Tibial nerve (tissue), 4 donors: ENCODE results near the gene ADAMTS12. TPM values are rescaled to one million over a fixed set of nuclear protein-coding genes. Genes with fewer than 3 reads are reported as not detected.

ENCODE experiments used
- DNase-seq, 2 donors: peaks; one replicate each; pipeline ENCODE4 v3.0.0-alpha.2; 2019; ENCODE audit warnings: low spot score in 2 of 2
- H3K27ac ChIP-seq, 4 donors: fragments of 200-600 bp; sonication (generic) in 3 of 4; one replicate each; pipeline ENCODE4 v1.5.1; 2017 to 2019; ENCODE audit warnings: mild to moderate bottlenecking in 1 of 4
- H3K27me3 ChIP-seq, 2 donors: fragments of 200-600 bp; sonication (generic) in 1 of 2; one replicate each; pipeline versions ENCODE4 v1.5.1 to v1.6.0; 2017 to 2019
- H3K36me3 ChIP-seq, 3 donors: fragments of 200-600 bp; sonication (generic); one replicate each; pipeline ENCODE4 v1.5.1; 2018 to 2019
- H3K4me1 ChIP-seq, 4 donors: fragments of 200-600 bp; sonication (generic) in 3 of 4; one replicate each; pipeline ENCODE4 v1.5.1; 2017 to 2019
- H3K4me3 ChIP-seq, 4 donors: fragments of 200-600 bp; sonication (generic) in 3 of 4; one replicate each; pipeline ENCODE4 v1.5.1; 2017 to 2019; ENCODE audit warnings: mild to moderate bottlenecking in 1 of 4, moderate library complexity in 1 of 4
- H3K9me3 ChIP-seq, 4 donors: fragments of 200-600 bp; sonication (generic) in 3 of 4; one replicate each; pipeline ENCODE4 v1.5.1; 2017 to 2019
- CTCF ChIP-seq, 5 experiments: fragments of 200-600 bp in 3 of 5; fragments of 450-650 bp in 2 of 5; sonication (generic) in 3 of 5; IDR thresholded peaks; one replicate each; pipeline ENCODE4 v1.5.1; 2016 to 2019; ENCODE audit warnings: antibody characterized with exemption in 5 of 5, mild to moderate bottlenecking in 3 of 5, moderate library complexity in 2 of 5
- EP300 ChIP-seq, 2 donors: sonication (generic); formaldehyde crosslinking; IDR thresholded peaks; one replicate each; pipeline ENCODE4 v1.6.1; 2017; ENCODE audit warnings: antibody characterized with exemption in 2 of 2, mild to moderate bottlenecking in 1 of 2
- POLR2A ChIP-seq, 2 donors: fragments of 450-650 bp; IDR thresholded peaks; one replicate each; pipeline ENCODE4 v1.6.1; 2017; ENCODE audit warnings: antibody characterized with exemption in 2 of 2, mild to moderate bottlenecking in 2 of 2, moderate library complexity in 2 of 2
- WGBS, 2 donors: methylation state at CpG; one replicate each; pipeline ENCODE4 v1.1.5; 2018; 5-methylcytosine and 5-hydroxymethylcytosine counted together
- total RNA-seq, 4 donors: library from RNA; depleted of rRNA; stranded (reverse); fragments of >200 nt; gene quantifications; one replicate each; pipeline ENCODE4 v1.1.0, GENCODE V29; 2016

ADAMTS12 gene
- total RNA-seq, 4 donors from 2014 or later, result 7.1 to 10.4 (median 9.7) TPM

GRCh38 chr5:33637011-33637410 lies 254.8 kb downstream of the ADAMTS12 start:
- no peaks in the 10 kb centered on the region for H3K9me3 ChIP-seq
- no peak overlapping the region for H3K4me3 ChIP-seq
- H3K36me3 ChIP-seq, result no peaks in the 10 kb centered on the region
- H3K27me3 ChIP-seq, result no peaks in the 10 kb centered on the region
- TF ChIP-seq CTCF (IDR thresholded peaks at IDR 0.05), result no peak
- TF ChIP-seq EP300 (IDR thresholded peaks at IDR 0.05), result no peak
- TF ChIP-seq POLR2A (IDR thresholded peaks at IDR 0.05), result no peak
- H3K4me1 ChIP-seq, result no peaks in the 10 kb centered on the region
- no peak overlapping the region for H3K27ac ChIP-seq
- 52 to 57% methylated on average over 3 of the region's 3 CpGs for WGBS, 2 donors
- no peak for DNase-seq

GRCh38 chr5:33635582-33635981 lies 256.2 kb downstream of the ADAMTS12 start:
- Histone ChIP-seq H3K27me3 (no peaks in the 10 kb centered on the region), H3K4me3 (no peak overlapping the region), H3K27ac (no peak overlapping the region), H3K36me3 (no peaks in the 10 kb centered on the region), H3K9me3 (no peaks in the 10 kb centered on the region), H3K4me1 (no peaks in the 10 kb centered on the region)
- WGBS, 2 donors, result 60 to 64% methylated on average over 3 of the region's 3 CpGs
- TF ChIP-seq EP300 (IDR thresholded peaks at IDR 0.05), result no peak
- TF ChIP-seq CTCF (IDR thresholded peaks at IDR 0.05), result no peak
- TF ChIP-seq POLR2A (IDR thresholded peaks at IDR 0.05), result no peak
- no peak for DNase-seq

GRCh38 chr5:33633699-33634098 lies 258.1 kb downstream of the ADAMTS12 start:
- no peak for TF ChIP-seq EP300 (IDR thresholded peaks at IDR 0.05)
- H3K27me3 ChIP-seq, result no peaks in the 10 kb centered on the region
- H3K9me3 ChIP-seq, result no peaks in the 10 kb centered on the region
- H3K36me3 ChIP-seq, result no peaks in the 10 kb centered on the region
- H3K27ac ChIP-seq, result no peak overlapping the region
- H3K4me3 ChIP-seq, result no peak overlapping the region
- DNase-seq, result no peak
- H3K4me1 ChIP-seq, result no peaks in the 10 kb centered on the region
- WGBS, 2 donors, result 90 to 95% methylated on average over 2 of the region's 2 CpGs

- WGBS, 2 donors, result 72 to 73% methylated on average over 1 of the region's 1 CpG
- TF ChIP-seq EP300 (IDR thresholded peaks at IDR 0.05) (no peak), POLR2A (IDR thresholded peaks at IDR 0.05) (no peak), CTCF (IDR thresholded peaks at IDR 0.05) (no peak)
- no peaks in the 10 kb centered on the region for H3K9me3 ChIP-seq
- DNase-seq, result no peak
- H3K27ac ChIP-seq, result no peak overlapping the region
- no peaks in the 10 kb centered on the region for H3K4me1 ChIP-seq
- no peaks in the 10 kb centered on the region for H3K36me3 ChIP-seq
- no peaks in the 10 kb centered on the region for H3K27me3 ChIP-seq
- no peak overlapping the region for H3K4me3 ChIP-seq
Measured at GRCh38 chr5:33631786-33632185, 260.0 kb downstream of the ADAMTS12 start.

GRCh38 chr5:33631139-33631538 lies 260.7 kb downstream of the ADAMTS12 start:
- TF ChIP-seq POLR2A (IDR thresholded peaks at IDR 0.05) (no peak), CTCF (IDR thresholded peaks at IDR 0.05) (no peak), EP300 (IDR thresholded peaks at IDR 0.05) (no peak)
- Histone ChIP-seq H3K4me3 (no peak overlapping the region), H3K27me3 (no peaks in the 10 kb centered on the region), H3K9me3 (no peaks in the 10 kb centered on the region), H3K36me3 (no peaks in the 10 kb centered on the region), H3K27ac (no peak overlapping the region), H3K4me1 (no peaks in the 10 kb centered on the region)
- 41 to 68% methylated on average over 1 of the region's 1 CpG for WGBS, 2 donors
- no peak for DNase-seq

- 79 to 84% methylated on average over 2 of the region's 2 CpGs for WGBS, 2 donors
- TF ChIP-seq CTCF (IDR thresholded peaks at IDR 0.05), result no peak
- no peak for TF ChIP-seq POLR2A (IDR thresholded peaks at IDR 0.05)
- no peak for TF ChIP-seq EP300 (IDR thresholded peaks at IDR 0.05)
Measured at GRCh38 chr5:33629999-33630398, 261.8 kb downstream of the ADAMTS12 start.

More at GRCh38 chr5:33629999-33630398, 261.8 kb downstream of the ADAMTS12 start:
- Histone ChIP-seq H3K4me1 (no peaks in the 10 kb centered on the region), H3K4me3 (no peak overlapping the region), H3K27me3 (no peaks in the 10 kb centered on the region), H3K27ac (no peak overlapping the region), H3K36me3 (no peaks in the 10 kb centered on the region), H3K9me3 (no peaks in the 10 kb centered on the region)
- no peak for DNase-seq
